Testis (tissue), 3 donors: ENCODE measurements around the gene DENND1C. TPM values are rescaled to one million over a fixed set of nuclear protein-coding genes. Genes with fewer than 3 reads are reported as not detected.

ENCODE experiments used
- DNase-seq: peaks from one replicate; pipeline ENCODE4 v3.0.0-alpha.2; 2019
- H3K27ac ChIP-seq, 2 donors: fragments of 200-600 bp; sonication (generic); one replicate each; pipeline ENCODE4 v1.5.1; 2019
- H3K27me3 ChIP-seq: fragments of 200-600 bp; sonication (generic); one replicate; pipeline ENCODE4 v1.5.1; 2019
- H3K36me3 ChIP-seq: fragments of 200-600 bp; sonication (generic); one replicate; pipeline ENCODE4 v1.5.1; 2017; ENCODE audit warnings: low read depth; ENCODE audit errors: missing control alignments
- H3K4me1 ChIP-seq: fragments of 200-600 bp; sonication (generic); one replicate; pipeline ENCODE4 v1.5.1; 2019
- H3K4me3 ChIP-seq, 2 donors: fragments of 200-600 bp; sonication (generic); one replicate each; pipeline ENCODE4 v1.5.1; 2017 to 2019
- H3K9me3 ChIP-seq: fragments of 200-600 bp; sonication (generic); one replicate; pipeline ENCODE4 v1.5.1; 2017
- POLR2A ChIP-seq: fragments of 450-650 bp; IDR thresholded peaks from one replicate; pipeline ENCODE4 v1.6.1; 2017; ENCODE audit warnings: antibody characterized with exemption, mild to moderate bottlenecking, moderate library complexity
- WGBS, 2 donors: methylation state at CpG; one replicate each; pipeline ENCODE4 v1.1.5; 2018; 5-methylcytosine and 5-hydroxymethylcytosine counted together
- intact Hi-C: fragments of 100-400 bp; cut with DNase I; formaldehyde crosslinking; loops from one replicate; pipeline ENCODE4 v1.15.1; 2023; ENCODE audit warnings: low total_unique reads
- polyA plus RNA-seq: library from polyadenylated mRNA; stranded (reverse); fragments of 350-450 nt; fragmentation: Illumina TruSeq; extraction: RNeasy Lipid Tissue Mini Kit (QIAGEN cat#74804); gene quantifications from one replicate; pipeline ENCODE4 v1.2.3, GENCODE V29; 2014; ENCODE audit warnings: low read depth, low replicate concordance; ENCODE audit not compliant: insufficient read depth
- total RNA-seq, 2 donors: library from RNA; depleted of rRNA; stranded (reverse); fragments of >200 nt; gene quantifications; one replicate each; pipeline ENCODE4 v1.2.3, GENCODE V29; 2016
- TF ChIP-seq, protein P1 (sequence below), 3 experiments: fragments of 450-650 bp in 2 of 3; fragments of 200-600 bp in 1 of 3; sonication (generic) in 1 of 3; IDR thresholded peaks; one replicate each; pipeline ENCODE4 v1.5.1; 2016 to 2019; ENCODE audit warnings: antibody characterized with exemption in 3 of 3, mild to moderate bottlenecking in 2 of 3, moderate library complexity in 1 of 3

DENND1C gene
- total and polyA plus RNA-seq, 3 donors from 2014 or later = 1.9 to 3.2 (median 2.9) TPM

DNA sequence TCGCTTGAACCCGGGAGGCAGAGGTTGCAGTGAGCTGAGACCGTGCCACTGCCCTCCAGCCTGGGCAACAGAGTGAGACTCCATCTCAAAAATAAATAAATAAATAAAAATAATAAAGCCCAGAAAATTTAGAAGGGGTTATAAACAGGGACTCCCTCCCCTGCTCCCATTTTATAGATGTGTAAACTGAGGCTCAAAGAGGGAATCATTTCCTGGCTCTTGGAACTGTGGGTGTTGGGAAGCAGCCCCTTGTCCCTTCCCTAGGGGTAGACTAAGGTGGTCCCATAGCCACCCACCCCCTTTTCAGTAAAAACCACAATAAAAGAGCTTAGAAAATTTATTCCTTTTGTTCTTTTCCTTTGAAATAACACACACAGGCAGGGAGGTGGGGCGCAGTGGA is 41.8 kb downstream of the DENND1C start:
- no peak for DNase-seq
- H3K27ac ChIP-seq = no peak overlapping the region
- no peaks in the 10 kb centered on the region for H3K36me3 ChIP-seq
- intact Hi-C loops = no loop called here
- no peaks in the 10 kb centered on the region for H3K4me1 ChIP-seq
- no peak overlapping the region for H3K4me3 ChIP-seq
- WGBS, 2 donors = 85 to 90% methylated on average over 4 of the region's 4 CpGs
- H3K27me3 ChIP-seq = no peaks in the 10 kb centered on the region
- no peak for TF ChIP-seq POLR2A
- TF ChIP-seq, protein P1, sequence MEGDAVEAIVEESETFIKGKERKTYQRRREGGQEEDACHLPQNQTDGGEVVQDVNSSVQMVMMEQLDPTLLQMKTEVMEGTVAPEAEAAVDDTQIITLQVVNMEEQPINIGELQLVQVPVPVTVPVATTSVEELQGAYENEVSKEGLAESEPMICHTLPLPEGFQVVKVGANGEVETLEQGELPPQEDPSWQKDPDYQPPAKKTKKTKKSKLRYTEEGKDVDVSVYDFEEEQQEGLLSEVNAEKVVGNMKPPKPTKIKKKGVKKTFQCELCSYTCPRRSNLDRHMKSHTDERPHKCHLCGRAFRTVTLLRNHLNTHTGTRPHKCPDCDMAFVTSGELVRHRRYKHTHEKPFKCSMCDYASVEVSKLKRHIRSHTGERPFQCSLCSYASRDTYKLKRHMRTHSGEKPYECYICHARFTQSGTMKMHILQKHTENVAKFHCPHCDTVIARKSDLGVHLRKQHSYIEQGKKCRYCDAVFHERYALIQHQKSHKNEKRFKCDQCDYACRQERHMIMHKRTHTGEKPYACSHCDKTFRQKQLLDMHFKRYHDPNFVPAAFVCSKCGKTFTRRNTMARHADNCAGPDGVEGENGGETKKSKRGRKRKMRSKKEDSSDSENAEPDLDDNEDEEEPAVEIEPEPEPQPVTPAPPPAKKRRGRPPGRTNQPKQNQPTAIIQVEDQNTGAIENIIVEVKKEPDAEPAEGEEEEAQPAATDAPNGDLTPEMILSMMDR (IDR thresholded peaks at IDR 0.05) = no peak
- no peaks in the 10 kb centered on the region for H3K9me3 ChIP-seq

DNA sequence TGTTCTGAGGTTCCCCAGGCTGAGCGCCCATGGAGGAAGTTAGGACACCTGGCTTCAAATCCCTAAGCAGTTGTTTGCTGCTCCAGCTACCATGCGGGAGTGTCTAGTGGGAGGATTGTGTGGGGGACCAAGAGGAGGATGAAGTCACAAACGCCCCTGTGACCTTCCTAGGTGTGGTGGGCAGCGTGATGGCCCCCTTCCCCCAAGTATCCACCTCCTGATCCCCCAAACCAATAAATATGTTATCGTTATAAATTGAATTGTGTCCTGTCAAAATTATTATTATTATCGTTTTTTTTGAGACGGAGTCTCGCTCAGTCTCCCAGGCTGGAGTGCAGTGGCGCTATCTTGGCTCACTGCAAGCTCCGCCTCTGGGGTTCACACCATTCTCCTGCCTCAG is 47.9 kb downstream of the DENND1C start, which contains the start of gene SLC25A41:
TSS of gene SLC25A41 (minus strand) at position 101 of the 400 bp plus-strand sequence. CDS start at position 31, 70 bp downstream.
- Histone ChIP-seq H3K9me3 (no peaks in the 10 kb centered on the region), H3K27me3 (no peaks in the 10 kb centered on the region), H3K4me1 (no peaks in the 10 kb centered on the region), H3K27ac (no peak within 1 kb of the TSS), H3K36me3 (no peaks in the 10 kb centered on the region), H3K4me3 (no peak within 1 kb of the TSS)
- TF ChIP-seq, protein P1 (IDR thresholded peaks at IDR 0.05) = no peak
- TF ChIP-seq POLR2A = no peak
- intact Hi-C loops = no loop called here
- 81 to 85% methylated on average over 10 of the region's 10 CpGs for WGBS, 2 donors
- no peak for DNase-seq

DNA sequence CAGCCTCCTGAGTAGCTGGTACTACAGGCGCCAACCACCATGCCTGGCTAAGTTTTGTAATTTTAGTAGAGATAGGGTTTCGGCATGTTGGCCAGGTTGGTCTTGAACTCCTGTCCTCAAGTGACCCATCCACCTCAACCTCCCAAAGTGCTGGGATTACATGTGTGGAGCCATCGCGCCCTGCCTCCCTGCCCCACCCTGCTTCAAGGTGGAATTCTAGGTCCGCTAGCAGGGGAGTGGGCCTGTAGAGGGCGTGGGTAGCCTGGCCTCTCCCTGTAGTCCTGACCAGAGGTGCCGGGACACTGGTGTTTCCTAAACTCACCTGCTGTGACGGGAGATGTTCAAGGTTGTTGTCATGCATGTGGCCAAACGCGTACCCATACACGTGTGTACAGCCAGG is 48.4 kb downstream of the DENND1C start:
- H3K4me3 ChIP-seq = no peak overlapping the region
- H3K36me3 ChIP-seq = no peaks in the 10 kb centered on the region
- no peak for DNase-seq
- H3K9me3 ChIP-seq = no peaks in the 10 kb centered on the region
- no peak overlapping the region for H3K27ac ChIP-seq
- H3K27me3 ChIP-seq = no peaks in the 10 kb centered on the region
- WGBS, 2 donors = 82 to 88% methylated on average over 4 to 11 of the region's 11 CpGs
- TF ChIP-seq, protein P1 (IDR thresholded peaks at IDR 0.05) = no peak
- TF ChIP-seq POLR2A = no peak
- no peaks in the 10 kb centered on the region for H3K4me1 ChIP-seq
- intact Hi-C loops = no loop called here

DNA sequence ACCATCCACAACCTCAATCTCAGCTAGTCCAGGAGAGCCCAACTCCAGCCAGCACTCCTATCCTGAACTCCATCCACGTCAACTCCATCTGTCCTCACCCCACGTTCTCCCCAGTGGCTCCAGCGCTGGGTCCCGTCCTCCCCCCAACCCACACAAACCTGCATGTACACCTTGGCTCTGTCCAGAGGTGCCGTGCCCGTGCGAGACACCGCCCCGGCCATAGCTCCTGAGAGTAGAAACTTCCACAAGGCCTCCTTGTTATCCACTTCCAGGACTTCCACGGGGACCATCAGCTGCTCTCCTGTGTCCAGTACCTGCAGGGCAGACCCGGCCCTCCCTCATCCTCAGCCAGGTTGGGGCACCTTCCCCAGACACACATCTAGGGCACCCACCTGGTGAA is 49.7 kb downstream of the DENND1C start:
- Histone ChIP-seq H3K4me3 (no peak overlapping the region), H3K9me3 (no peaks in the 10 kb centered on the region), H3K27me3 (no peaks in the 10 kb centered on the region), H3K36me3 (no peaks in the 10 kb centered on the region), H3K27ac (no peak overlapping the region), H3K4me1 (no peaks in the 10 kb centered on the region)
- WGBS, 2 donors = 90 to 94% methylated on average over 11 of the region's 11 CpGs
- TF ChIP-seq, protein P1 (IDR thresholded peaks at IDR 0.05) = no peak
- no peak for TF ChIP-seq POLR2A
- intact Hi-C loops = no loop called here
- no peak for DNase-seq
